Measurements from ENCODE around the gene S100P. TPM values are rescaled to one million over a fixed set of nuclear protein-coding genes. Genes with fewer than 3 reads are reported as not detected.

S100P gene
- total and polyA plus RNA-seq, 4 donors, result 34.2 to 118 (median 51.6) TPM

- Histone ChIP-seq H3K27ac (ENCODE audit: low read depth in 1 of 2, low read length in 1 of 2) (no peak overlapping the region), H3K36me3 (ENCODE audit: control insufficient read depth in 4 of 4, insufficient read depth in 4 of 4, low read length in 4 of 4) (peaks cover 0 to 8% (median 4%) of the 10 kb centered on the region in 4 donors), H3K4me1 (ENCODE audit: control insufficient read depth in 5 of 5, insufficient read depth in 5 of 5, low read length in 5 of 5) (peaks cover 6 to 18% (median 11%) of the 10 kb centered on the region in 5 donors), H3K27me3 (ENCODE audit: control insufficient read depth in 3 of 3, insufficient read depth in 3 of 3, low read length in 2 of 3) (no peaks in the 10 kb centered on the region), H3K9ac (ENCODE audit: insufficient read depth in 1 of 2, low read length in 2 of 2) (no peak overlapping the region), H3K4me3 (no peak overlapping the region), H3K9me3 (ENCODE audit: control insufficient read depth in 4 of 4, insufficient read depth in 3 of 4, low read length in 3 of 4) (no peaks in the 10 kb centered on the region)
- TF ChIP-seq CTCF (IDR thresholded peaks at IDR 0.05; ENCODE audit: control extremely low read depth, extremely low read depth), result no peak
- ATAC-seq (ENCODE audit: insufficient read depth, low FRiP score), result no peak
- DNase-seq, result no peak
- 88 to 93% methylated on average over 10 of the region's 10 CpGs for WGBS, 2 donors
These were observed 13.2 kb upstream of the S100P start for GRCh38 chr4:6680372-6681034.

GRCh38 chr4:6681191-6681590, 12.5 kb upstream of the S100P start:
- WGBS, 2 donors, result 87 to 88% methylated on average over 9 of the region's 9 CpGs
- no peak for TF ChIP-seq CTCF (IDR thresholded peaks at IDR 0.05; ENCODE audit: control extremely low read depth, extremely low read depth)
- Histone ChIP-seq H3K4me1 (ENCODE audit: control insufficient read depth in 5 of 5, insufficient read depth in 5 of 5, low read length in 5 of 5) (peaks cover 1 to 11% (median 6%) of the 10 kb centered on the region in 5 donors), H3K27me3 (ENCODE audit: control insufficient read depth in 3 of 3, insufficient read depth in 3 of 3, low read length in 2 of 3) (no peaks in the 10 kb centered on the region), H3K27ac (ENCODE audit: low read depth in 1 of 2, low read length in 1 of 2) (no peak overlapping the region), H3K36me3 (ENCODE audit: control insufficient read depth in 4 of 4, insufficient read depth in 4 of 4, low read length in 4 of 4) (peaks cover 0 to 8% (median under 1%) of the 10 kb centered on the region in 4 donors), H3K9ac (ENCODE audit: insufficient read depth in 1 of 2, low read length in 2 of 2) (no peak overlapping the region), H3K4me3 (no peak overlapping the region), H3K9me3 (ENCODE audit: control insufficient read depth in 4 of 4, insufficient read depth in 3 of 4, low read length in 3 of 4) (no peaks in the 10 kb centered on the region)
- no peak for DNase-seq
- no peak for ATAC-seq (ENCODE audit: insufficient read depth, low FRiP score)

- Histone ChIP-seq H3K27me3 (ENCODE audit: control insufficient read depth in 3 of 3, insufficient read depth in 3 of 3, low read length in 2 of 3) (no peaks in the 10 kb centered on the region), H3K9me3 (ENCODE audit: control insufficient read depth in 4 of 4, insufficient read depth in 3 of 4, low read length in 3 of 4) (no peaks in the 10 kb centered on the region), H3K4me3 (no peak overlapping the region), H3K9ac (ENCODE audit: insufficient read depth in 1 of 2, low read length in 2 of 2) (no peak overlapping the region), H3K27ac (ENCODE audit: low read depth in 1 of 2, low read length in 1 of 2) (no peak overlapping the region), H3K36me3 (ENCODE audit: control insufficient read depth in 4 of 4, insufficient read depth in 4 of 4, low read length in 4 of 4) (peaks cover 0 to 4% (median 0%) of the 10 kb centered on the region in 4 donors), H3K4me1 (ENCODE audit: control insufficient read depth in 5 of 5, insufficient read depth in 5 of 5, low read length in 5 of 5) (no peaks in the 10 kb centered on the region)
- no peak for ATAC-seq (ENCODE audit: insufficient read depth, low FRiP score)
- DNase-seq, result no peak
- WGBS, 2 donors, result 57 to 76% methylated on average over 11 of the region's 11 CpGs
- no peak for TF ChIP-seq CTCF (IDR thresholded peaks at IDR 0.05; ENCODE audit: control extremely low read depth, extremely low read depth)
These were observed 10.7 kb upstream of the S100P start for GRCh38 chr4:6682862-6683590.

Data from lung (tissue), 12 donors.